ENCODE measurements around the gene RPL27. TPM values are rescaled to one million over a fixed set of nuclear protein-coding genes. Genes with fewer than 3 reads are reported as not detected.
"Not testable (repeated sequence)": the region's sequence is repeated elsewhere in the genome, so short reads cannot be mapped to it uniquely, and the experiment has no call there.

The RPL27 gene
- total RNA-seq, 1 donor from 2014 or later: 1,032 TPM

DNA sequence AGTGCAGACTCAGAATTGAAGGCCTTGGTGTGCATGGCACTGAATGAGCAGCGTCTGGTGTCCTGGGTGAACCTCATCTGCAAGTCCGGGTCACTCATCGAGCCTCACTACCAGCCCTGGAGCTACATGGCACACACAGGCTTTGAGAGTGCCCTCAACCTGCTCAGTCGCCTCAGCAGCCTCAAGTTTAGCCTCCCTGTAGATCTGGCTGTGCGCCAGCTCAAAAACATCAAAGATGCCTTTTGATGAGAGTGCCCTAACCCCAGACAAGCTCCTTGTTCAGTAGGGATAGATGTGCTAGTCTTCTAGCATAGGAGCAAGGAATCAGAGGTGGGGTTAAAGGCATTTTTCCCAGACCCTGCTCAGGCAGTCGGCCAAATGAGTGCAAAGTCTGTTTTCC, 6.7 kb upstream of the RPL27 start:
- H3K4me1 ChIP-seq (ENCODE audit: insufficient read depth, low read length): peaks cover 7% of the 10 kb centered on the region
- H3K36me3 ChIP-seq (ENCODE audit: insufficient read depth, low read length): peaks cover 39% of the 10 kb centered on the region
- H3K27me3 Mint-ChIP-seq (ENCODE audit: low read depth, unreplicated experiment): no peaks in the 10 kb centered on the region
- FAIRE-seq (no peak), DNase-seq (ENCODE audit: low read depth) (no peak)
- H3K79me2 ChIP-seq (ENCODE audit: insufficient read depth, low read length): peaks cover 3% of the 10 kb centered on the region
- no peaks in the 10 kb centered on the region for H3K27me3 ChIP-seq (ENCODE audit: insufficient read depth, low read length)
- H3K4me2 ChIP-seq (ENCODE audit: low read length): no peak overlapping the region
- H4K20me1 ChIP-seq (ENCODE audit: insufficient read depth, low read length): no peaks in the 10 kb centered on the region
- no peak overlapping the region for H3K27ac ChIP-seq (ENCODE audit: low read depth, low read length)
- no peak overlapping the region for H2AFZ ChIP-seq (ENCODE audit: low read depth, low read length)
- TF ChIP-seq, protein P1, sequence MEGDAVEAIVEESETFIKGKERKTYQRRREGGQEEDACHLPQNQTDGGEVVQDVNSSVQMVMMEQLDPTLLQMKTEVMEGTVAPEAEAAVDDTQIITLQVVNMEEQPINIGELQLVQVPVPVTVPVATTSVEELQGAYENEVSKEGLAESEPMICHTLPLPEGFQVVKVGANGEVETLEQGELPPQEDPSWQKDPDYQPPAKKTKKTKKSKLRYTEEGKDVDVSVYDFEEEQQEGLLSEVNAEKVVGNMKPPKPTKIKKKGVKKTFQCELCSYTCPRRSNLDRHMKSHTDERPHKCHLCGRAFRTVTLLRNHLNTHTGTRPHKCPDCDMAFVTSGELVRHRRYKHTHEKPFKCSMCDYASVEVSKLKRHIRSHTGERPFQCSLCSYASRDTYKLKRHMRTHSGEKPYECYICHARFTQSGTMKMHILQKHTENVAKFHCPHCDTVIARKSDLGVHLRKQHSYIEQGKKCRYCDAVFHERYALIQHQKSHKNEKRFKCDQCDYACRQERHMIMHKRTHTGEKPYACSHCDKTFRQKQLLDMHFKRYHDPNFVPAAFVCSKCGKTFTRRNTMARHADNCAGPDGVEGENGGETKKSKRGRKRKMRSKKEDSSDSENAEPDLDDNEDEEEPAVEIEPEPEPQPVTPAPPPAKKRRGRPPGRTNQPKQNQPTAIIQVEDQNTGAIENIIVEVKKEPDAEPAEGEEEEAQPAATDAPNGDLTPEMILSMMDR (IDR thresholded peaks at IDR 0.05; ENCODE audit: insufficient read depth, low read depth, low read length): no peak
- TF ChIP-seq EZH2 (IDR thresholded peaks at IDR 0.05; ENCODE audit: insufficient read depth, low read length): no peak
- peaks cover 25% of the 10 kb centered on the region for H3K36me3 Mint-ChIP-seq (ENCODE audit: low read depth, unreplicated experiment)
- H3K4me3 Mint-ChIP-seq (ENCODE audit: unreplicated experiment): no peak overlapping the region
- H3K9me3 ChIP-seq (ENCODE audit: insufficient read depth, low read depth, low read length): no peaks in the 10 kb centered on the region
- H3K4me1 Mint-ChIP-seq (ENCODE audit: low read depth, unreplicated experiment): peaks cover 12% of the 10 kb centered on the region
- no peaks in the 10 kb centered on the region for H3K9me3 Mint-ChIP-seq (ENCODE audit: unreplicated experiment)
- no peak overlapping the region for H3K27ac Mint-ChIP-seq (ENCODE audit: unreplicated experiment)
- H3K4me3 ChIP-seq (ENCODE audit: insufficient read depth, low read depth, low read length): no peak overlapping the region
- H3K9ac ChIP-seq (ENCODE audit: low read length): no peak overlapping the region

DNA sequence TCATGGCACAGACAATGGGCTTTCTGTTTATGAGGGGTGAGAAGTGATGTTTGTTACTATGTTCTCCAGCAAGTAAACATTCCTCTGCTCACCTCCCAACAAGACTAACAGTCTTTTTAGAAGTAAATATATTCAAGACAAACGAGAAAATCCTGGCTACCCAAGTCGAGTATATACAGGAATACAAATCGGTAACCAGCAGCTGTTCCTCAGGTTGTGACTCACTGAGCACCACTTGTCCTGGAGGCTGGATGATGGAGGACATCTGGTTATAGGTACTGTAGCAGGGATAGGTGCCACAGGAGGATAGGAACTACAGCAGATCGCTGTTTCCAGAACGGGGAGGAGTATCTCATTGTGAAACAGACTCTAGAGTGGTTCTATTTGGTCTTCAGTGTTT, 5.3 kb upstream of the RPL27 start:
- no peaks in the 10 kb centered on the region for H3K9me3 Mint-ChIP-seq (ENCODE audit: unreplicated experiment)
- H3K4me3 Mint-ChIP-seq (ENCODE audit: unreplicated experiment): no peak overlapping the region

DNA sequence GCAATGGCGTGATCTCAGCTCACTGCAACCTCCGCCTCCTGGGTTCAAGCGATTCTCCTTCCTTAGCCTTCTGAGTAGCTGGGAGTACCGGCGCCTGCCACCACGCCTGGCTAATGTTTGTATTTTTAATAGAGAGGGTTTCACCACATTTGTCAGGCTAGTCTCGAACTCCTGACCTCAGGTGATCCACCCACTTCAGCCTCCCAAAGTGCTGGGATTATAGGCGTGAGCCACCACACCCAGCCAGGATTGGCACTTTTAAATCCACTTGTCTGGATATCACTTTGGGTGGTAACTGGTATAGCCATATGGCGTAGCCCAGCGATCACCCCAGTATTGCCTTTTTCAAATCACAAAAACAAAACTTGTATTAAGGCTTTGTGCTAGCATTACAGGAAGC, 4.3 kb upstream of the RPL27 start:
- H3K27ac Mint-ChIP-seq (ENCODE audit: unreplicated experiment); H3K4me3 Mint-ChIP-seq (ENCODE audit: unreplicated experiment); H3K4me2 ChIP-seq (ENCODE audit: low read length); H4K20me1 ChIP-seq (ENCODE audit: insufficient read depth, low read length); DNase-seq (ENCODE audit: low read depth); FAIRE-seq; H2AFZ ChIP-seq (ENCODE audit: low read depth, low read length); H3K9me3 Mint-ChIP-seq (ENCODE audit: unreplicated experiment); H3K27me3 Mint-ChIP-seq (ENCODE audit: low read depth, unreplicated experiment); H3K27me3 ChIP-seq (ENCODE audit: insufficient read depth, low read length); H3K4me3 ChIP-seq (ENCODE audit: insufficient read depth, low read depth, low read length); H3K27ac ChIP-seq (ENCODE audit: low read depth, low read length); H3K9me3 ChIP-seq (ENCODE audit: insufficient read depth, low read depth, low read length); H3K9ac ChIP-seq (ENCODE audit: low read length); H3K79me2 ChIP-seq (ENCODE audit: insufficient read depth, low read length): not testable (repeated sequence)
- Histone ChIP-seq H3K4me1 (ENCODE audit: insufficient read depth, low read length) (peaks cover 14% of the 10 kb centered on the region), H3K36me3 (ENCODE audit: insufficient read depth, low read length) (peaks cover 30% of the 10 kb centered on the region)
- Mint-ChIP-seq H3K4me1 (ENCODE audit: low read depth, unreplicated experiment) (peaks cover 15% of the 10 kb centered on the region), H3K36me3 (ENCODE audit: low read depth, unreplicated experiment) (peaks cover 19% of the 10 kb centered on the region)

More for the DNA sequence above, 5.3 kb upstream of the RPL27 start:
- Histone ChIP-seq H3K9me3 (ENCODE audit: insufficient read depth, low read depth, low read length) (no peaks in the 10 kb centered on the region), H4K20me1 (ENCODE audit: insufficient read depth, low read length) (no peaks in the 10 kb centered on the region), H3K4me2 (ENCODE audit: low read length) (no peak overlapping the region), H3K27me3 (ENCODE audit: insufficient read depth, low read length) (no peaks in the 10 kb centered on the region), H3K79me2 (ENCODE audit: insufficient read depth, low read length) (peaks cover 3% of the 10 kb centered on the region), H2AFZ (ENCODE audit: low read depth, low read length) (no peak overlapping the region), H3K9ac (ENCODE audit: low read length) (no peak overlapping the region), H3K27ac (ENCODE audit: low read depth, low read length) (no peak overlapping the region), H3K4me1 (ENCODE audit: insufficient read depth, low read length) (peaks cover 14% of the 10 kb centered on the region), H3K36me3 (ENCODE audit: insufficient read depth, low read length) (peaks cover 32% of the 10 kb centered on the region), H3K4me3 (ENCODE audit: insufficient read depth, low read depth, low read length) (no peak overlapping the region)
- H3K27me3 Mint-ChIP-seq (ENCODE audit: low read depth, unreplicated experiment): no peaks in the 10 kb centered on the region
- no peak for TF ChIP-seq EZH2 (IDR thresholded peaks at IDR 0.05; ENCODE audit: insufficient read depth, low read length)
- TF ChIP-seq, protein P1 (IDR thresholded peaks at IDR 0.05; ENCODE audit: insufficient read depth, low read depth, low read length): no peak
- peaks cover 15% of the 10 kb centered on the region for H3K4me1 Mint-ChIP-seq (ENCODE audit: low read depth, unreplicated experiment)
- DNase-seq (ENCODE audit: low read depth): no peak
- FAIRE-seq: no peak
- no peak overlapping the region for H3K27ac Mint-ChIP-seq (ENCODE audit: unreplicated experiment)
- peaks cover 20% of the 10 kb centered on the region for H3K36me3 Mint-ChIP-seq (ENCODE audit: low read depth, unreplicated experiment)
